K562 (cell line): ENCODE measurements around the gene SUPT7L.

Experiments
- CEBPB ChIP-seq: fragments of 450-650 bp; IDR thresholded peaks from 2 replicates; pipeline ENCODE4 v1.6.1; 2016; ENCODE audit warnings: missing genetic modification characterization, missing compliant biosample characterization
- CTCF ChIP-seq, 3 experiments: IDR thresholded peaks in 2 of 3; conservative IDR thresholded peaks in 1 of 3; 2 replicates each; pipeline ENCODE4 v1.5.1; 2011 to 2012; ENCODE audit warnings: low read length in 3 of 3, mild to moderate bottlenecking in 3 of 3, control low read depth in 2 of 3, improper control_type of control experiment in 1 of 3, inconsistent platforms in 1 of 3, low read depth in 1 of 3, mixed read lengths in 1 of 3, moderate library complexity in 1 of 3; ENCODE audit not compliant: insufficient read depth in 2 of 3
- DMBX1 ChIP-seq: fragments of 250-450 bp; sonication (Bioruptor Pico); IDR thresholded peaks from 2 replicates; pipeline ENCODE4 v1.8.0; 2022; ENCODE audit warnings: inconsistent platforms, mild to moderate bottlenecking, moderate library complexity, borderline replicate concordance
- FOXJ3 ChIP-seq: sonication (generic); formaldehyde crosslinking; IDR thresholded peaks from 2 replicates; pipeline ENCODE4 v1.4.0; 2020; ENCODE audit warnings: mild to moderate bottlenecking, missing genetic modification reagents
- GABPA ChIP-seq: fragments of 200-800 bp; sonication (Bioruptor generic); conservative IDR thresholded peaks from 2 replicates; pipeline ENCODE4 v1.6.1; 2016; ENCODE audit warnings: low read depth, missing genetic modification characterization, missing compliant biosample characterization
- HBP1 ChIP-seq: fragments of 450-650 bp; formaldehyde crosslinking; IDR thresholded peaks from 2 replicates; pipeline ENCODE4 v1.4.0; 2022; ENCODE audit warnings: missing genetic modification characterization
- HNRNPK ChIP-seq: fragments of 200-400 bp; formaldehyde crosslinking; IDR thresholded peaks from one replicate; pipeline ENCODE4 v1.6.1; 2018; ENCODE audit warnings: mild to moderate bottlenecking, low read depth, low read length; ENCODE audit not compliant: poor library complexity, severe bottlenecking
- JUN ChIP-seq, 2 experiments: sonication (generic) in 1 of 2; formaldehyde crosslinking in 1 of 2; IDR thresholded peaks; 2 replicates each; pipeline versions ENCODE4 v1.6.1 to v1.8.0; 2012 to 2022; ENCODE audit warnings: borderline replicate concordance in 2 of 2, mild to moderate bottlenecking in 2 of 2, improper control_type of control experiment in 1 of 2, low read depth in 1 of 2, low read length in 1 of 2, missing genetic modification reagents in 1 of 2
- KDM1A ChIP-seq, 2 experiments: fragments of 450-650 bp; IDR thresholded peaks; 2 replicates each; pipeline ENCODE4 v1.6.1; 2016; ENCODE audit warnings: mild to moderate bottlenecking in 2 of 2
- MYC ChIP-seq, 2 experiments: fragments of 250-450 bp in 1 of 2; sonication (Bioruptor Pico) in 1 of 2; IDR thresholded peaks; 2 replicates each; pipeline versions ENCODE4 v1.5.1 to v1.6.1; 2012 to 2021; ENCODE audit warnings: low read depth in 2 of 2, borderline replicate concordance in 1 of 2, improper control_type of control experiment in 1 of 2, low read length in 1 of 2, mild to moderate bottlenecking in 1 of 2, moderate library complexity in 1 of 2
- PHF8 ChIP-seq: fragments of 200-600 bp; sonication (generic); IDR thresholded peaks from 2 replicates; pipeline ENCODE4 v1.6.1; 2012; ENCODE audit warnings: mixed run types, mild to moderate bottlenecking, inconsistent platforms, low read length, moderate library complexity, borderline replicate concordance
- POLR2A ChIP-seq: fragments of 450-650 bp; conservative IDR thresholded peaks from 2 replicates; pipeline ENCODE4 v1.6.1; 2016
- SAP30 ChIP-seq: fragments of 200-600 bp; sonication (generic); IDR thresholded peaks from 2 replicates; pipeline ENCODE4 v1.6.1; 2012; ENCODE audit warnings: borderline replicate concordance, low read depth, mild to moderate bottlenecking, moderate library complexity, low read length, control low read depth, inconsistent platforms; ENCODE audit not compliant: insufficient read depth, poor library complexity, severe bottlenecking
- ZNF263 ChIP-seq: sonication (generic); formaldehyde crosslinking; IDR thresholded peaks from 2 replicates; pipeline ENCODE4 v1.8.0; 2022; ENCODE audit warnings: mild to moderate bottlenecking, missing genetic modification reagents, borderline replicate concordance

GRCh38 chr2:27708257-27708654, 44.8 kb upstream of the SUPT7L start:
- TF ChIP-seq FOXJ3 (CRISPR knock-in tag) (no peak), HBP1 (CRISPR knock-in tag) (no peak), SAP30 (no peak), POLR2A (no peak), KDM1A (IDR thresholded peaks at IDR 0.05) (no peak), ZNF263 (CRISPR knock-in tag) (no peak), JUN (IDR thresholded peaks at IDR 0.05; ENCODE audit: borderline replicate concordance, low read depth, low read length) (no peak), JUN (CRISPR knock-in tag; IDR thresholded peaks at IDR 0.05; ENCODE audit: borderline replicate concordance) (no peak), PHF8 (no peak), CEBPB (no peak), DMBX1 (CRISPR knock-in tag) (no peak), GABPA (tag) (no peak), MYC (IDR thresholded peaks at IDR 0.05; ENCODE audit: low read depth, low read length) (no peak), MYC (CRISPR knock-in tag; IDR thresholded peaks at IDR 0.05; ENCODE audit: borderline replicate concordance, low read depth) (no peak), HNRNPK (no peak), CTCF (IDR thresholded peaks at IDR 0.05 in 2 of 3, conservative IDR thresholded peaks at IDR 0.05 in 1 of 3; ENCODE audit: insufficient read depth in 2 of 3, low read depth in 1 of 3, low read length in 3 of 3) (no peak)
